Activated CD8-positive, alpha-beta memory T cell treated with anti-CD3 and anti-CD28 coated beads, Interleukin-2, amount 50 U/mL, for 1 hour (primary cell): ENCODE results near the gene MLXIPL.
"Not testable (repeated sequence)": the region's sequence is repeated elsewhere in the genome, so short reads cannot be mapped to it uniquely, and the experiment has no call there.

Experiments used
- DNase-seq: peaks from one replicate; pipeline ENCODE4 v3.0.0-alpha.2; 2020; ENCODE audit errors: extremely low read depth

The MLXIPL gene

DNA sequence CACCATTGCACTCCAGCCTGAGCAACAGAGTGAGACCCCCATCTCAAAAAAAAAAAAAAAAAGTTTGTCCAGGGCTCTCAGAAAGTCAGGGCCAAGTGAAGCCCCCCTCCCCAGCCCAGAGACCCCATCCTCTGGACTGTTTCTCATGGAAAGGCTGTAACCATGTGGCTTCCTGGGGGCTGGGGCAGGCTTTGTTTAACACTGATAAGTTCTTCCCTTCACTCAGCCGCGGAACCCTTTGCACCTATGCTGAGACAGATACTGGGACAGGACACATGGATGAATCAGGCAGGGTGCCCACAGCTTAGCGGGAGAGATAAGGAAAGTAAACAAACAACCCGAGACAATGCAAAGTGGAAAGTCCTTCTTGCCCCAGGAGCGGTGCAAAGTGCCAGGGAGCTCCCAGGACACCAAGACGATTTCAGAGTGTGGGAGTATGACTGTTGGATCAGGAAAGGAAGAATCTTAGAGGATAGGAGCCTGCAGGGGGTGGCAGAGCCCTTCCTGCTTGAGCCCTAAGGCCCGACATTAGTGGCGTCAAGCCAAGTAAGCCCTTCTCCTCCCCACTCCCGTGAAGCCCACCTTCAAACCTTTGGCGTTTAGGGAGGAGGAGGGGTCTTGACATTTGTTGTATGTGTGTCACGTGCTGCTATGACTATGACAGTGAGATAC lies 11.6 kb downstream of the MLXIPL start:
- DNase-seq: no peak

DNA sequence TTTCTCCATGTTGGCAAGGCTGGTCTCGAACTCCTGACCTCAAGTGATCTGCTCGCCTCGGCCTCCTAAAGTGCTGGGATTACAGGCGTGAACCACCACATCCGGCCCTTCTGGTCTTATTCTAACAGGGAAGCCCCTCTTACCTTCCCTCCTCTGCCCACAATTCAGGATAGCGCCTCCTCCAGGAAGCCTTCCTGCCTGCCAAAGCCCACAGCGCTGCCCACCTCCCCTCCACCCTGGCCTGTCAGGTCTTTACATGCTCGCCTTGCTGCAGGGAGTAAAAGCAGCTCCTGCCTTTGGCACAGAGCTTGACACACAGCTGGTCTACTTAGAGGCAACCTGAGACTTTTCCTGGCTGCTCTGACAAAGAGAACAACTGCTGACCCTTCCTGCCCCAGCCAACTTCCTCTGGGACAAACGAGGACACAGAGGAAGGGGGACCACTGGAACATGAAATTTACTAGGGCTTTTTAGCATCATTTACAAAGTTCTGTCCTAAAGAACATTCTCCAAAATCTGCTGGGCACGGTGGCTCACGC lies 13.2 kb downstream of the MLXIPL start:
- no peak for DNase-seq

DNA sequence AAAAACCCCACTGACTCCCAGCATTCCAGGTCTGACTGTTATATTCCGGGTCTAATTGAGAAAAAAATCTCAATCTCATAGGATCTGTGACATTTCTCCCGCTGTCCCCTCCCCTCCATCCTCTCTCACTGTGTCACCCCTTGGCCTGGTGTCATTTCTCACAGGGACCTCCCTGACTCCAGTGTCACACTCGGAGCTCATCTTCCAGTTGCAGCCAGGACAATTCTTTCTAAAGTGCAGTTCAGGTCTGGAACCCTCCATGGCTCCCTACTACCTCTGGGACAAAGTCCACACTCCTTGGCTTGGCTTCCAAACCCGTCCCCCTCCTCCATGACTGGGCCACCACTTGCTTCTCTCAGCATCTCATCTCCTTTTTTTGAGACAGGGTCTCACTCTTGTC lies 14.2 kb downstream of the MLXIPL start:
- DNase-seq: no peak

DNA sequence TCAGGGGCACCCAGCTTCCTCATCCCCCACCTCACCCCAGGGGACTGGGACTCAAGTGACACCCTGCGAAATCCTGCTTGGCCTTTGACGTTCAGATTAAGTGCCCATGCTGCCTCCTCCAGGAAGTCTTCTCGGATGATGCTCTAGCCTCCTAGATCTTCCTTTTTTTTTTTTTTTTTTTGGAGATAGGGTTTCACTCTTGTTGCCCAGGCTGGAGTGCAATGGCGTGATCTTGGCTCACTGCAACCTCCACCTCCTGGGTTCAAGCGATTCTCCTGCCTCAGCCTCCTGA lies 16.7 kb downstream of the MLXIPL start:
- DNase-seq: not testable (repeated sequence)

DNA sequence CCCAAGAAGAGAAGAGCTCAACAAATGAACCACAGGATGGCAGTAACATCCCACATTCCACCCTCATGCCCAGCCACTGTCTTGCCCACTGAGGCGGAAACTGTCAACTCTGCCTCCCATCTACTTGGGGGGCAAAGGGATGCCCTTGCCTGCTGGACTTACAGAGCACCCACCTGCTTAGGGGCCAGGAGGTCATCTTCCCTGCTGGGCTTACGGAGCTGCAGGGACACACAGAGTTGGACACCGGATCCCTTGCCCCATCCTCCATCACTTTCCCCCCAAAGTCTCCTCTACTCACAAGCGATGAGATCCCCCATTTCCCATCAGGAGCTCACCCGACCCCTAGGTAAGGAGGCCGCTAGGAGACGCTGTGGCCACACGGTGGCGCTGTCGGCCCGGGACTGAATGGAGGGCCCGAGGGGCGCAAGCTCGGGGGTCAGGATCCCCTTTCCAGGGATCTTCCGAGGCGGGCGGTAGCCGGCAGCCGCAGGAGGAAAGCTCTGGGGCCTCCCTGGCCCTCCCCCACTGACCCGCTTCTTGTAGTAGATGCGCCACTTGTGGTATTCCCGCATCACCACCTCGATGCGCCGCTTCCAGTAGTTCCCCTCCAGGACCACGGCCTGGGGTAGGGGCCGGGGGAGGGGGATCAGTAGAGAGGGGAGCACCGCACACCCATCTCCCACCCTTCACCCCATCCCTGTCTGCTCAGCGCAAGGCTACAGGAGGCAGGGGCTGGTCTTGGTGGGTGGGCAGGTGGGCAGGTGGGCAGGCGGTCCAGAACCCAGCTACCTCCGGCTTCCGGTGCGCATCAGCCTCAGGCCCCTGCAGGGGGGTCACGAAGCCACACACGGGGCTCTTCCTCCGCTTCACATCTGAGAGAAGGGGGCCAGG lies 17.3 kb downstream of the MLXIPL start:
- peak; percentile 32 for DNase-seq

DNA sequence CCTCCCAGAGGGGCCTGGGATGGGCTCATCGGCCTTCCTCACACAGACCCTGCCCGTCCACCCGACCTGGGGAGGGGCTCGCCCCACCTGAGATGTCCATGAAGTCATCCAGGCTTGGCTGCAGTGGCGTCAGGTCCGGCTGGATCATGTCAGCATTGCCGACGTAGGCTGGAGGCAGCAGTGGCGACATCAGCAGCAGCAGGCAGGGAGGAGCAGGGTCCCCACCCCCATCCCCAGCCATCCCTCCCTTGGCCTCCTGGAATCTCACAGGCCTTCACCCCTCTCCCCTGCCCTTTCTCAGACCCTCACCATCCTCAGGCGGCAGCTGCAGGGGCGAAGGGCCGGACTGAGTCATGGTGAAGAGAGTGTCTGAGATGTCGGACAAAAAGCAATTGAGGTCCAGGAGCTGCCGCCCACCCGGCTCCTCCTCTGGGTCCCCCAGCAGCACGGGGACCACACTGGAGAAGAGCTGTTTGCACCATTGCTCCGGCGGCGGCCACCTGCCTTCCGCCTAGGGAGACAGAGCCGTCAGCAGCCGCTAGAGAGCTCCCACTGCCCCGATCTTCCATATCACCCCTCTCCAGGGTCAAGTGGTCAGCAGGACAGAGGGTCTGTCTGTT lies 18.6 kb downstream of the MLXIPL start:
- DNase-seq: no peak

DNA sequence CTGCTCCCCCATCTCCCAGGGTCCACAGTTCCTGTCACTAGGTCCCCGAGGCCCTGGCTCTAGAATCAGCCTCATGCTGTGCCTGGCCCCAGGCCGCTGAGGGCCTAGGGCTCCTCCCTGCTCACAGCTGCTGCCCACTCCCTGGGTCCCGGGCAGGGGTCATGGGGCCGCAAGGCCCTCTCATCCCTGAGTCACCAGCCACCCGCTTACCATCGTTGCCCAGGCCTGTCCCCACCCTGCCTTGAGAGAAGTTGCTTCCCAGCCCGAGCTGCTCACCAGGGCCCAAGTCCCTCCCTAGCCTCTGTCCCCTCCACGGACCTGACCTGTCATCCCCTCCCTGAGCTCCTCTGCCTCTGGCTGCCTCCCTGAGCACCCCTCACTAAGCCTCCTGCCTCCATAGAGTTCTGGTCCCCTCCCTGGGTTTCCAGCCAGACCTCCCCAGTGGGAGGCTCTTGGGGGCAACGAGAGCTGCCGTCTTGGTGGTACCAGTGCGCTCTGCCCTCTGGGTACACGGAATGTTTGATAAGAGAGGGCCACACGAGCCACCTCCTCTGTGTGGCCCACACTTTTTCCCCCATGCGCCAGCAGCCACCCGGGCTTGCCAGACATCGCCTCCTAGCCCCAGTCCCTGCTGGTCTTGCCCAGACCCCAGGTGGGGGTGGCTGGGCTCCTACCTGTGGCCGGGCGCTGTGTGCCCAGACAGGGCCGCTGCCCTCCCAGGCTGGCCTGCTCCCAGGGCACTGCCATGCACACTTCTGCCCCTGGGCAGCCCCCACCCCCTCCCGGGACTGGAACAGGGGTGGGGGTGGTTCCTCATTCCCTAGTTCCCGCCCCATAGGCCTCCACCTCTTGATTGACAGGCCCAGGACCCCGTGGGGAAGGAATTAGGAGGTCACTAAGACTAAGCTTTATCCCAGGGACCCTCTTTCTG lies 21.3 kb downstream of the MLXIPL start:
- no peak for DNase-seq

DNA sequence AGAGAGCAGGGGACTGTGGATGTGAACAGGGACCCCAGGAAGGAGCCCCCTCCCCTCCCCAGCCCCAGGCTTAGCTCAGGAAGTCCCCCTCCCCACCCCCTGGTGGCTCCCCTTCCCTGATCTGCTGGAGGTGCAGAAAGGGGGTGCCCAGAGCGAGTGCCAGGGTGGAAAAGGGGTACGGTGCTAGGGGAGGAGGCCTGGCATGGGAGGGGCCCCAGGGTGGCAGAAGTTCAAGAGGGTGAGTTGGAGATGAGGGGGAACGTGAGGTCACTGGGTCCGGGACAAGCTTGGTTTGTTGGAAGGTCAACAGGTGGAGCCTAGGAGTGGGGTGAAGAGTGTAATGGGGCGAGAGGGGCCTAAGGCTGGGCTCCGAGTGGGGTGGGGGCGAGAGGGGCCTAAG lies 24.4 kb downstream of the MLXIPL start:
- DNase-seq: no peak

DNA sequence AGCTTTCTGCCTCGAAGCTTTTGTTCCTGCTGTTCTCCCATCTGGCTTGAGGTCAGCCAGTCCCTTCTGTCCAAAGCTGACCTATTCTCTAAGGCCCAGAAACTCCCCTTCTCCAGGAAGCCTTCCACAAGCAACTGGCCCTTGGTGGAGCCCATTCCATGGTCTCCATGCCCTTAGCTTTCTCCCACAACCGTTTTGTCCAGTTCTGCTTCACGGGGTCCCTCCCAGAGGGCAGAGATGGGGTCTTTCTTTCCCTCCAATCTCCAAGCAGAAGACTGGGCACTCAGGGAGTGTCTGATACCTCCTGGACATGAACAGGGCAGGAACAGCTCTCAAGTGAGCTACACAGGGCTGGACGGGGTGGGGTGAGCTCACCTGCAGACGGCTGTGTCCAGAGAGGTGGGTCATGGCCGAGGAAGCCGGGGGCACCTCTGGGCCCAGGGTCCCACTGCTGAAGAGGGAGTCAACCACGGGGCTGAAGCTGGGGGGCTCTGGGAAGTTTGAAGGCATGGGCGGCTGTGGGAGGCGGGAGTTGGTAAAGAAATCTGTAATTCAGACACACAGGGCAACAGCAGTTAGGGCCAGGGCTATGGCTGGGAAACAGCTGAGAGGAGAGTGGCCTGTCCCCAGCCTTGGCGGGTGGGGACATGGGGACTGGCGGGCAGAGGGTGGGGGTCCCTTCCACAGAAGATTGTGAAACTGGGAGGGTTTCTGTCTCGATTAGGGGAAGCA lies 25.0 kb downstream of the MLXIPL start:
- DNase-seq: no peak

DNA sequence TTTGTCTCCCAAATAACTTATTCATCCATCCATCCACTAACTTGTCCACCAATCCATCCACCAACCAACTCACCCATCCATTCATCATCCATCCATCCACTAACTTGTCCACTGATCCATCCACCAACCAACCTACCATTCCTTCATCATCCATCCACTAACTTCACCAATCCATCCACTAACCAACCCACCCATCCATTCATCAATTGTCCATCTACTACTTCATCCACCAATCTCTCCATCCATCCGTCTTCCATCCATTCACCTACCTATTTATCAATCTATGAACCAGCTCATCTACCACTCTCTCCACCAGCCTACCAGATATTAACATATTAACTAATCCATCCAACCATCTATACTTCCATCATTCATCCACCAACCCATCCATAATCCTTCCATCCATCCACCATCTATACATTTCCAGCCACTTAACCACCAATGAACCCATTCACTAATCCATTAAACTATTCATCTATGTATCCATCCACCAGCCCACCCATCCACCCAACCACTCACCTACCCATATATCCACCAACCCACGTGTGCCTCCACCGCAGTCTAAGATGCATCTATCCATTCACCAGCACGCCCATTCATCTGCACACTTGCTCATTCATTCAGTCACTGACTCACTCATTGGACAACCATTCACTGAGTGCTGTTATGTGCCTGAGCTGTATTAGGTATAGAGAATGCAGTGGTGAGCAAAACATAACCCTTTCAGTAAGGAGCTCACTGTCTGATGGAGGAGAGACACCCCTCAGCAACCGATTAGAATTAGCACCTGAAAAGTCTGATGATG lies 26.1 kb downstream of the MLXIPL start:
- no peak for DNase-seq

DNA sequence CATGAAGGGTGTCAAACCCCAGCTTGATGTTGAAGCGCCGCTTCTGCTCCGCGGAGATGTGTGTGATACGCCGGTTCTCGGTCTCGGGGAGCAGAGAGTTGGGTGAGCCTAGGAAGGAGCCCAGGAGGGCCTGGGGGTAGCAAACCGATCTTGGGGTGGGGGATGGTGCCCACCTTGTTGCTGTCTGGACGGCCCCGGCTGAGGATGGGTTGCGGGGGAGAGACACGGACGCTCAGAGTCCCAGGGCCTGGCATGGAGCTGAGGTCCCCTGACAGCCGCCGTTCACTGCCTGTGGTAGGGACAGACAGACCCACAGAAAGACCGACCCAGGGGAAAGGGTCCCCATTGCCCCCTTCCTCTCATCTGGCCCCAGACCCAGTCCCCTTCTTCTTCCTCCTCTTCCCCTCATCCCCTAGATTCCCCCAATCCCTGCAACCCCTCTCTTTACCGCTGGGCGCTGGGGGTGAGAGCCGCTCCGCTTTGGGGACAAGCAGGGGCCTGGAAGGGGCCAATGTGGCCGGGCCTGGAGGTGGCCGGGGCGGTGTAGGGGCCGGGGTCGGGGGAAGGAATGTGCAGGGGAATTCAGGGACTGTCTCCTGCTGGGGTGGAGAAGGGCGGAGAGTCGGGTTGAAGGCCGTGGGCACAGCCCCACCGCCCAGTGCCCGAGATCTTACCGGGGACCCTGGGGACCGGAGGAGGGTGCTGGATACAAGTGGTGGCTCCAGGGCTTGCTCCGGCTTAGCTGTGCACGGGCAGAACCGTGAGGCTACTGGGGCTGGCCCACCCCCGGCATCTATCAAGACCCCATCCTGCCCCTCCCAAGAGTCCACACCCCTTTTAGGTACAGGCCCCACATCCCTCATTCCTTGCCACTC lies 27.9 kb downstream of the MLXIPL start:
- DNase-seq: no peak

DNA sequence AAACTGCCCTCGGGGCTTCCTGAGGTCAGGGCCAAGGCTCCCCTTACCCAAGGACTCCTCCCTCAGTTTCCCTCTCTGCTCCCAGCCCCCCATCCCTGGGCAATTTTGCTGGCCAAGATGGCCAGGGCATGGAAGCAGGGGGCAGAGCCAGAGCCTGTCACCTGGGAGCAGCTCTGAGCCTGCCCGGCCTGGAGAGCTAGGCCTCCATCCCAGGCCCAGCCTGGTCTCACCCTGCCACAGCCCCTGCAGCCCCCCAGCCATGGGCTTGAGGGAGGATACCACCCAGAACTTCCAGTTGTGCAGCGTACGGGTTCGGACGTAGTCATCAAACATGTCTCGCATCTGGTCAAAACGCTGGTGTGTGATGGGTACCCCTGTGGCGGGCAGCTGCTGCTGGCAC lies 29.0 kb downstream of the MLXIPL start:
- no peak for DNase-seq

DNA sequence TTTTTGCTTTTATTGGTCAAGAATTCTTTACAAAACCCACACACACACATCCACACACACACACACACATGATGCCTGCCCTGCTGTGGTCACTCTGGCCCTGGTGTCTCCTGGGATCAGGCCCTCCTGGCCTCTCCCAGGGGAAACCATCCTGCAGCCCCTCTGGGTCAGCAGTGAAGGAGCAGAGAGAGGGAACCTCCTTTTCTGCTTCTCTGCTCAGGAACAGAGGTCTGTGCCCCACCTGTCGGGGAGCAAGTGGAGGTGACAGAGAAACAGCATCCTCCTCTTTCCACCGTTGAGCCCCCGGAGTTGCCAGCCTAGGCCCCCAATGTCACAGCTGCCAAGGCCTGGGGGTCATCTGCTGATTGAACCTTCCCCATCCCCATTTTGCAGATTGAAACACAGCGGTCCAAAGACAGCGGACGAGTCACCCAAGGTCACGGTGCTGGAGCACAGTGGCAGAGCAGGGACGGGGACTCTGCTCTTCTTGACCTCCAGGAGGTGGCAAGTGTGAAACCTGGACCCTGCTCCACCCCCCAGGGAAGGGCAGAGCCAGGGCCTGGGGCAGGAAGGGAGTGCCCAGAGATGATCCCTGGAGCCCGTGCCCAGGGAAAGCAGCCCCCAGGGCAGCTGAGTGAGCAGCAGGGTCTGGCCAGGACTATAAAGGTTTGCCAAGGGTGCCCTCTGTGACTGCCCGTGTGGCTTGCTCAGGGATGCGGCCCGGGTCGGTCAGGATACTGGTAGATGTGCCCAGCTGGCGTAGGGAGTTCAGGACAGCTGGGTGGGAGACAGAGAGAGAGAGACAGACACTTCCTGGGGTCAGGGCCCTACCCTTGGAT lies 30.9 kb downstream of the MLXIPL start:
- no peak for DNase-seq

DNA sequence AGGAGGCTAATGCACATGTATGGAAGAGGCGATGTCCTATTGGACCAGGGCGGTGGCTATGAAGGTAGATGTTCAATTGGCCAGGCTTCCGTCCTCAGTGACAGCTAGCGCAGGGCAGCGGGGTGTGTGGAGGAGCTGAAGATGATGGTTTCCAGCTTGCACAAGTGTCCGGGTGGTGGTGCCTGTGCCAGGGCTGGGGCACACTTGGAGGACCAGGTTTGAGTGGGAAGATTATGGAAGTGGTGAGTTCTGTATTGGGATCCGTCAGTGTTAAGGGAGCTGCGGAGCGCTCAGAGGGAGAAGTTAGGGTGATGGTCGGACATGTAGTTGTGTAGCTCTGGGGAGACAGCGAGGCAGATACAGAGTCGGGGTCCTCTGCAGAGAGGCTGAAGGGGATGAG lies 37.4 kb downstream of the MLXIPL start:
- no peak for DNase-seq

DNA sequence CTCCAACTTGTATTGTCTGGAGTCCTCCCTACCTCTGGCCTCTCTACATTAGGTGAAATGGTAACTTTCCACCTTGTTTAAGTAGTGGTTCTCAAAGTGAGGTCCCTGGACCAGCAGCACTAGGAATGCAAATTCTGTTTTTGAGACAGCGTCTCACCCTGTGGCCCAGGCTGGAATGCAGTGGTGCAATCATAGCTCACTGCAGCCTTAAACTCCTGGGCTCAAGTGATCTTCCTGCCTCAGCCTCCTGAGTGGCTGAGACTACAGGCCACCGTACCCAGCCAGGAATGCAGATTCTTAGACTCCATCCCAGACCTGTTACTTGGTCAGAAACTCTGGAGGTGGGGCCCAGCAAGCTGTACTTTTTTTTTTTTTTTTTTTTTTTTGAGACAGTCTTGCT lies 39.1 kb downstream of the MLXIPL start:
- no peak for DNase-seq

DNA sequence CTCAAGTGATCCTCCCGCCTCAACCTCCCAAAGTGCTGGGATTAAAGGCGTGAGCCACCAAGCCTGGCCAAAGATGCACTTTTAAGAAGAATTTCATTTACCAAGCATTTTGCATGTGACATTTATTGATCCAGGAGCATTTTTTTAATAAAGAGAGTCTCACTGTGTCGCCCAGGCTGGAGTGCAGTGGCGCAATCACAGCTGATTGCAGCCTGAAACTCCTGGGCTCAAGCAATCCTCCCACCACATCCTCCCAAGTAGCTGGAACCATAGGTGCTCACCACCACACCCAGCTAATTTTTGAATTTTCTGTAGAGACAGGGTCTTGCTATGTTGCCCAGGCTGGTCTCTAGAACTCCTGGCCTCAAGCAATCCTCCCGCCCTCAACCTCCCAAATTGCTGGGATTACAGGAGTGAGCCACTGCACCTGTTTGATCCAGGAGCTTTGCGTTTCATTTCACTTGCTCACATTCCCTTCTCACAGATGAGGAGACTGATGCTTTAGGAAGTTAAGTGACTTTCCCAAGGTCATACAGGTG lies 41.6 kb downstream of the MLXIPL start:
- DNase-seq: no peak

DNA sequence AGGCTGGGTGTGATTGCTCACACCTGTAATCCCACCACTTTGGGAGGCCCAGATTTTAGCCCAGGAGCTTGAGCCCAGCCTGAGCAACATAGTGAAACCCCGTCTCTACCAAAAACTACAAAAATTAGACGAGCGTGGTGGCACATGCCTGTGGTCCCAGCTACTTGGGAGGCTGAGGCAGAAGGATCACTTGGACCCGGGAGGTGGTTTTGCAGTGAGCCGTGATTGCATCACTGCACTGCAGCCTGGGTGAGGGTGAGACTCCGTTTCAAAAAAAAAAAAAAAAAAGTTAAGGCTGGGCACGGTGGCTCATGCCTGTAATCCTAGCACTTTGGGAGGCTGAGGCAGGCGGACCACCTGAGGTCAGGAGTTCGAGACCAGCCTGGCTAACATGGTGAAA lies 43.3 kb downstream of the MLXIPL start:
- DNase-seq: not testable (repeated sequence)
